Fibroblast of lung (primary cell): ENCODE results near the gene WNK3.

Experiments
- EZH2 ChIP-seq: IDR thresholded peaks from 2 replicates; pipeline ENCODE4 v1.5.1; 2012; ENCODE audit warnings: low read length, control low read depth, mild to moderate bottlenecking; ENCODE audit errors: missing control alignments
- TF ChIP-seq, protein P1 (sequence below), 2 donors: IDR thresholded peaks in 1 of 2; conservative IDR thresholded peaks in 1 of 2; 1 replicate in 1 of 2; 2 replicates in 1 of 2; pipeline ENCODE4 v1.5.1; 2011 to 2012; ENCODE audit warnings: low read length in 2 of 2, control low read depth in 1 of 2, inconsistent platforms in 1 of 2, low read depth in 1 of 2, mild to moderate bottlenecking in 1 of 2

DNA sequence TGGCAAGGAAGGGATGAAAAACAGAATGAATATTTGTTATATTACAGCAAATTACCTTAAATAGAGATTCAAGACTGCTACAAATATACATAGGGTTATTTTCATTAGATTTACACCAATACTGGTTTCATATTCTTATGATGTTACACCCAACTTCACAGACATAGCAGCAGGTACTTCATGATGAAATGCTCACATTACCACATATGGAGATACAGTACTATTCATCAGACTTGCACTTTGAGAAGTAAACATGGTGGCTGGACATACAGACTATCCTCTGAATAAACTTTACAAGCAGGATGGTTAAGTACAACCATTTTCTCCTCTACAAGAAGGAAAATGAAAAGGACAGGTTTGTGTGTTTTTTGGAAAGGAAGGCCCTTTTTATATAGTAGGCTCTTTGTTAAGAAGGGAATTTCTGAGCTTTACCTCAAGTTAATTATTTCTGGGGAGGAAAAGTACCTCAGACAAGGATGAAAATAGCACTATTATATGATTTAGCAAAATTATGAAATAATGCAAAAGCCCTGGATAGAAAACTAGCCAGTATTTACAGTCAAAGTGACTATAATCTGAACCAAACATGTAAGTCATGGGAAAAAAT lies 162.8 kb downstream of the WNK3 start:
- TF ChIP-seq, protein P1, sequence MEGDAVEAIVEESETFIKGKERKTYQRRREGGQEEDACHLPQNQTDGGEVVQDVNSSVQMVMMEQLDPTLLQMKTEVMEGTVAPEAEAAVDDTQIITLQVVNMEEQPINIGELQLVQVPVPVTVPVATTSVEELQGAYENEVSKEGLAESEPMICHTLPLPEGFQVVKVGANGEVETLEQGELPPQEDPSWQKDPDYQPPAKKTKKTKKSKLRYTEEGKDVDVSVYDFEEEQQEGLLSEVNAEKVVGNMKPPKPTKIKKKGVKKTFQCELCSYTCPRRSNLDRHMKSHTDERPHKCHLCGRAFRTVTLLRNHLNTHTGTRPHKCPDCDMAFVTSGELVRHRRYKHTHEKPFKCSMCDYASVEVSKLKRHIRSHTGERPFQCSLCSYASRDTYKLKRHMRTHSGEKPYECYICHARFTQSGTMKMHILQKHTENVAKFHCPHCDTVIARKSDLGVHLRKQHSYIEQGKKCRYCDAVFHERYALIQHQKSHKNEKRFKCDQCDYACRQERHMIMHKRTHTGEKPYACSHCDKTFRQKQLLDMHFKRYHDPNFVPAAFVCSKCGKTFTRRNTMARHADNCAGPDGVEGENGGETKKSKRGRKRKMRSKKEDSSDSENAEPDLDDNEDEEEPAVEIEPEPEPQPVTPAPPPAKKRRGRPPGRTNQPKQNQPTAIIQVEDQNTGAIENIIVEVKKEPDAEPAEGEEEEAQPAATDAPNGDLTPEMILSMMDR (conservative IDR thresholded peaks at IDR 0.05 in 1 of 2, IDR thresholded peaks at IDR 0.05 in 1 of 2; ENCODE audit: low read depth in 1 of 2, low read length in 2 of 2), result no peak
- no peak for TF ChIP-seq EZH2
